HG02588 (cell line): ENCODE data around the gene SLC25A21.
"Not testable (repeated sequence)": the region's sequence is repeated elsewhere in the genome, so short reads cannot be mapped to it uniquely, and the experiment has no call there.

Experiments
- ATAC-seq: cut with Tn5 transposase; IDR thresholded peaks from one replicate; pipeline ENCODE4 v1.9.1; 2021; ENCODE audit warnings: mild to moderate bottlenecking, moderate library complexity; ENCODE audit not compliant: unreplicated experiment

SLC25A21 gene

DNA sequence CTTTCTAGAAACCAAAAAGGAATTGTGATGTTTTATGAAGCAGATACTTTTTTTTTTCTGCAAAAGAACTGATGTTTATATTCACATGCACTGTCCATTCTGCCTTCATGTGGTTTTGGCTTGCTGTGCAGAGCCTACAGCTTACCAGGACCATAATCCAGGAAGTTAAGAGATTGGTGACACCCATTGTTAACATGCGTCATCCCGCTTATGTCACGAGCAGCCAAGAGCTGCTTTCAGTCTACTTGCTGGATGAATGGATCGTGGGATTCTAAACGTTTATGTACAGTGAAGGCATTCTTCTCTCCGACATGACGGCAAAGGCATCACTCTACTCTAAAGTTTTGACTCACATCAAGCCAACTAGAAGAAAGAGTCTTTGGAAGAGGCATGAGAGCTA is 434.1 kb downstream of the SLC25A21 start:
- ATAC-seq: no peak

- ATAC-seq: no peak
Measured at GRCh38 chr14:36726128-36726527, 446.3 kb downstream of the SLC25A21 start.

DNA sequence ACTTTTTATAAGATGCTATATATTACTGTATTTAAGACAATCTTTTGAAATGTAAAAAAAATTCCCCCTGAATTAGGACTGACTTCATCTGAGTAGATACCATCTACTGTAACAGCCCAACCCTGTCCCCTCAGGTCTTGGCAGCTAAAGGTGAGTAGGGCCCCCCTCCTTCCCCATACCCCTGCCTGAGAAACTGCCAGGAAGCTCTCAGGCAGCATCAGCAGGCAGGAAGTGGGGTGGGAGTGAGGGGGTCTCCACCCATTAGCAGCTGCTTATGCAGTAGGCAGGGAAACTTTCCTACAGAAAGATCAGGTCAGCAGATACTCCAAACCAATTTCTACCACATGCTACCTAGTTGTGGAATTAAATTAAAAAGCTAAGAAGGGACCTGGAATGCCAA is 448.2 kb downstream of the SLC25A21 start:
- ATAC-seq: no peak

DNA sequence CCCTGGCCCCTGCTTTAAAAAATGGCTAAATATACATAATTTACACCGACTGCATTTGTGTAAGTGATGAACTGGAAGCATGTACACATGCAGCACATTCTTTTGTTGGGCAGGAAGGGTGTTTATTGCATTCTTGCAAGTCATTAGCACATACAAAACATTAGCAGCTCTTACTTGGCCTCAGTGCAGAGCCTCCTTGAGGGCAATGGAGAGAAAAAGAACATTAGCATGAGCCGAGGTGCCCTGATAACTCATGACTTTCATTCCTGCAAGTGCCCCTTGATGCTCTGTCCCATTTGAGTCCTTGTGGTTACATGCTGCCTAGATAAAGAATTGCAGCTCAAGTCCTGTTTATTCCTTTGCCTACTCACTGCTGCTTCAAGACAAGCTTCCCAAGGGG is 448.9 kb downstream of the SLC25A21 start:
- ATAC-seq: no peak

DNA sequence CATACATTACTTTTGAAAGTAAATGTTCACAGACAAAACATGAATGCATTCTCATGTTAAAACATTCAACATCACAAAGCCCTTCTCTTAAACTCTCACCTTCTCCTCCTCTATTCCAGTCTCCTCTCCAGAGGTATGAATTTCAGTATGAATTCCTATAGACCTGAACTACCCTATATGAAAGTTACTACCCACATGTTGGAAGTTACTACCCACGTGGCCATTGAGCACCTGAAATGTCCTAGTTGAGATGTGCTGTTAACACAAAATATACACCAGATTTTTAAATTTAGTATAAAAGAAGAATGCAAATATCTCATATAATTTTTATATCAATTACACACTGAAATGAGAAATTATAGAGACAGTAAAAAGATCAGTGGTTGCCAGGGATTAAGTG is 450.5 kb downstream of the SLC25A21 start:
- no peak for ATAC-seq

DNA sequence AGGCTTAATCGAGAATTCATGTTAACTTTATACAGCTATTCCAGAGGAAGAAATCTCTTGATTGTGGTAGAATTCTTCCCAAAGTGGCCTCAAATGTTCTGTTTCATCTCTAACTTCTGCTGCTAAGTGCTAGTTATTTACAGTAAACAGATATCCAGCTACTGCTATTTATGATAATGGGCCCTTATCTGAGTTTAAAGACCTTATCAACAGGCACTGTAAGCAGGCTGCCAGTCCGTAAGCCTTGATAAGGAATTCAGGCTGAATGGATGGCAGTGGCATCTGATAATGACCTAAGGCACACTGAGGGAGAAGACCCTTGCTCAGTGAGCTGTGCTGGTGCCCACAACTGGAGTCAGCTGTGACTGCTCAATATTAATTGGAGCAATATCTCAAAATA is 451.7 kb downstream of the SLC25A21 start:
- ATAC-seq: no peak

- ATAC-seq: no peak
Measured at GRCh38 chr14:36719823-36720222, 452.6 kb downstream of the SLC25A21 start.

DNA sequence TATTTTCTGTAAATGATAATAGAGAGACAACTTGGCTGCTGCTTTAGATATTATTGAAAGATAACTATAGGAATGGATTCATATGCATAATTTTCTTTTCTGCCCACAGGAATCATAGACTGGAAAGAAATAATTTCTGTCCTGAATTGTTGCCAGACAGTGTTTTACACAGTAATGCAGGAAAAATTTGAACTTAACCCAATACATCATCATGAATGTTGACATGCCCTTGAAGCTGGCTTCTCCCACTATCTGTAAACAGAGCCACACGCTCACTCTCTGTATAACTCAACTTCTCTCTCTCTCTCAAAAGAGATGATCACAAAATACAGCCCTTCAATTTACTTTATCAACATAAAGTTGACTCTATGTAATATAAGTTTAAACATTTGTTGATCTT is 454.2 kb downstream of the SLC25A21 start:
- no peak for ATAC-seq

DNA sequence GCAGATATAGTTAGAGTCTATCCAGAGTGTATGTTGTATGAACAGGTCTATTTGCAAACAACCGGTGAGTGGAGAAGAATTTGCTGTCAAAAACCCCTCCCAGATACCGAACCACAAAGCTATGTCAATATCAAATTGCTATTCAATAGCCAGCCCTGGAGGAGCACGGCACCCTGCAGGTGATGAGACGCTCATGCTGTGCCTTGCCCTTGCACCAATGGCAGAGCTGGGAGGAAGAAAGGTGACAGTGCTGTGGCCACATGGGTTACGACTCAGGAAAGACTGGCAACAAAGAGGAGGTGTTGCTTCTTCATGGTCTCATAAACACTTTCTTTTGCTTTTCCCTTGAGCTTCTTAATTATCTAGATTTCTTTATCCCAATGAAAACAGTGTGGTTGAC is 455.0 kb downstream of the SLC25A21 start:
- no peak for ATAC-seq

DNA sequence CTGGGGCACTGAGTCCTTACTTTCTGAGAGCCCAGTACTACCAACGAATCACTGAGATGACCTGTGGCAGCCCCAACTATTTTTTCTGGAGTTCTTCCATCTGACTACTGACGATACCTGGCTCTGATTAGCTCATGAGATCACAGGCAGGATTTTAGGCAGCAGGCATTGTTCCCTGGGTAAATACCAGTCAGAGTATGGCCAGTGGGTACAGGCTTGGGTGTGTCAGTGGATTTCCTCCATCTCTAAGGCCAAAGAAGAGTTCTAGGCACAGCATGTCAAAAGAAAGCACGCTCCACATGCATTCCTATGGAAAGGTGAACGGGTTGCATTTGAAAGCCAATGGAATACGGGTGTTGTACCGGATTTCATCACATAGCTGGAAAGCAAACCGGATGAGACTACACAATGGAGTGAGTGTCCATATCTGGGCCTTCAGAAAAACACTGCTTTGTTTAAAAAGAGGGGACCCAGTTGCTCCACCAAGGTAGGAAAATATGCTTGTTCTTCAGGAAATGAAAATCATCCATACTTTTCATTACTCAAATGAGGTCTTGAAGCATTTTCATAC is 455.7 kb downstream of the SLC25A21 start:
- ATAC-seq: no peak

DNA sequence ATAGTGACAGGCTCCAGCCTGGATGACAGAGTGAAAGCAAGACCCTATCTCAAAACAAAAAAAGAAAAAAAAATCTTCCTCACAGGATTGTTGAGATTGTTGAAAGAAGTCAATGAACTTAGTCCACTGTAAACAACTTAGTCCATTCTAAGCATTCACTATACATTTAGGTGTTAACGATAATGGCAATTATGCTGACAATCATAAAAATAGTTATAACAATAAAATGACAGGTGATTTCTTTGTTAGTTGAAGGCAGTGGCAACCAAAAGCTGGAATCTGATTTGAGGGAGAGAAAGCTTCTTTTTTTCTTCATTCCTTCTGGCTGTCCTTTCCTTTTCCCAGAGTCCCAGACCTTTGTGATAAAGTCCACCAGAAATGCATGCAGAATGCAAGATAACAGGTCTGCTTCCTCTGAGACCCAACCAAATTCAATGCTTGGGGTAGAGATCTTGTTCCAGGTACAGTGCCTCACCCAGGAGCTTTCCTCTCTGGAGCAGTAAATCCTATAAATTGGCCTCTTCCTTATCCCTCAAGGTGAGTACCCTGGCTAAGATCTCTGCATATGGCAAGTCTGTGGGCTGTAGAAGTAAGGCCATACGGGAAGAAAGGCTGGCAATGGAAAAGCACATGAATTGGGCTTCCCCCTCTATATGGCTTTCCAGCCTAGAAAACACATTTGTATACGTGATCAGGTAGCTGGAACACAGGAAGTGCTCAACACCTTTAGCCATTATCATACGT is 458.3 kb downstream of the SLC25A21 start:
- ATAC-seq: no peak

- no peak for ATAC-seq
Measured at GRCh38 chr14:36707570-36707969, 464.8 kb downstream of the SLC25A21 start.

DNA sequence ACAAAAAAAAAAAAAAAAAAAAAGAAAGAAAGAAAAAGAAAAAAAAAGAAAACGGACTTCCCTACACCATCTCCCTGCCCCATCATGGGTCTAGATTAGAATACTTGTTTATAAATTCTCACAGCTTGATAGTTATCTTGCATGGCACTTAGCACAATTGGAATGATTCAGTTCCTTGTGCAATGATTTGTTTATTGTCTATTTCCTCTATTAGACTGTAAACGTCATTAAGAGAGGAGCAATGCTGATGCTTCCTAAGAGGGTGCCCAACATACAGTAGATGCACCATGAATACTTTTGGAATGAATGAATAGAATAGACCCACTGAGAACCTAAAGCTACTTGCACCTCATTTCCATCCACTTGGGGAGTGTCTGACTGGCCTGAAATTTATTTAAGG is 469.9 kb downstream of the SLC25A21 start:
- no peak for ATAC-seq

- no peak for ATAC-seq
Measured at GRCh38 chr14:36701132-36701531, 471.3 kb downstream of the SLC25A21 start.

DNA sequence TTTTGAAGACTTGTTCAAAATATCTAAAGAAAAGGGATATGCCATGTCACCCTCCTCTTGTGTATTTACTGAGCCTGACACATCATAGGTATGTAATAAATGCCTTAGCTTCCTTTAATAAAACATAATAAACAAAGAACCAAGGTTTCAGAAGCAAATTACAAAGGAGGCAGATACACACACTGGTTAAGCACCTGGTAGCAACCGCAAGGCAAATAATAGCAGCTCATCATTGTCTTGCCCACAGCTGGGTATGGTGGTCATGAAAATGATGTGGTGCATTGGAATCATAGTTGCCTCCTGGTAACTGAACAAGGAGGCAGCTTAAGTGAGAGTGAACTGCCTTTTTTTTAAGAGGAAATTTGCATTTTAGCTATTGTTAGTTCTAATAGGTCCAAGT is 471.8 kb downstream of the SLC25A21 start:
- ATAC-seq: no peak

DNA sequence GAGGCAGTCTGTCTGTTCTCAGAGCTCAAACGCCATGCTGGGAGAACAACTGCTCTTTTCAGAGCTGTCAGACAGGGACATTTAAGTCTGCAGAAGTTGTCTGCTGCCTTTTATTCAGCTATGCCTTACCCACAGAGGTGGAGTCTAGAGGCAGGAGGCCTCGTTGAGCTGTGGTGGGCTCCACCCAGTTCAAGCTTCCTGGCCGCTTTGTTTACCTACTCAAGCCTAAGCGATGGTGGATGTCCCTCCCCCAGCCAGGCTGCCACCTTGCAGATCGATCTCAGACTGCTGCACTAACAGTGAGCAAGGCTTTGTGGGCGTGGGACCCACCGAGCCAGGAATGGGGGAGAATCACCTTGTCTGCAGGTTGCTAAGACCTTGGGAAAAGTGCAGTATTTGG is 473.0 kb downstream of the SLC25A21 start:
- ATAC-seq: not testable (repeated sequence)

DNA sequence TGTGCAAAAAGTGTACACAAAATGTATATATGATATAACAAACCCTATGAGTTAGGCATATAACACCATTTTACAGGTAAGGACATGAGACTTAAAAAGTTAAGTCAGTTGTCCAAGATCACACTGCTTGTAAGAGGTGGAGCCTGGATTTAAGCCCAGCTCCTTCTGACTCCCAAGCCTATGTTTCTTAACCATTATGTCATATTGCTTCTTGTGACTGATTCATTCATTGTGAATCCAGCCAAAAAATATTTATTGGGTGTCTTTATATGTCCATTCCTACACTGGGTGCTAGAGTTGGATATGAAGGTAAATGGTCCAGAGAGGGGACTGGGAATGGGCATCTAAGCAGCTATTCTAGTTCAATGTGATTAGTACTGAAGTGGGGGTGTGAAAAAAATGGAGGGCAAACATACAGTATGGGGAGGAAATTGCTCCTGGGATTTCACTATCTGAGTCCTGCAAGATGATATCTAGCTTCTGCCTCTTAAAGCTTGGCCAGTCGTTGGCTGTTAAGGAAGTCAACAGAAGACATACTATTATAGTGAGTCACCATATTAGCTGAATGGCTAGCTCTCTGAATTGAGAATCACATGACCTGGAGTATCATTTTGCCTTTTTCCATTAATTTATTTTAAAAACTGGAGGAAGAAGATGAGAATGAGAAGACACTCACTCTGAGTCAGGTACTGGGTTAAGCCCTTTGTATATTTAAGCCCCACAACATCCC is 481.9 kb downstream of the SLC25A21 start:
- no peak for ATAC-seq

GRCh38 chr14:36684946-36685345 is 487.5 kb downstream of the SLC25A21 start:
- no peak for ATAC-seq

GRCh38 chr14:36683083-36683724 is 489.2 kb downstream of the SLC25A21 start:
- ATAC-seq: no peak

GRCh38 chr14:36682338-36682737 is 490.1 kb downstream of the SLC25A21 start:
- ATAC-seq: no peak

DNA sequence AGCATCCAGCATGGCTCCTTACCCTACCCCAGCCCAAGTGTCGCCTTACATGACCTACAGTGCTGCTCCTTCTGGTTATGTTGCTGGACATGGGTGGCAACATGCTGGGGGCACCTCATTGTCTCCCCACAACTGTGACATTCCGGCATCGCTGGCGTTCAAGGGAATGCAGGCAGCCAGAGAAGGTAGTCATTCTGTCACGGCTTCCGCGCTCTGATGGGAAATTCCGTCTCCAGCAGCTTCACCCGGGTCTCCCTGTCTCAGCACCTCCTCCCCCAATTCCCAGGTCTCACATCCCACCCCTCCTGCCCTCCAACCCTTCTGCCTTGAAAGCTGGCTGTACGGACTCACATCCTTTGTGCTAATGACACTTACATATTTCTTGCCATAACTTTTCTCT is 496.2 kb downstream of the SLC25A21 start:
- no peak for ATAC-seq

DNA sequence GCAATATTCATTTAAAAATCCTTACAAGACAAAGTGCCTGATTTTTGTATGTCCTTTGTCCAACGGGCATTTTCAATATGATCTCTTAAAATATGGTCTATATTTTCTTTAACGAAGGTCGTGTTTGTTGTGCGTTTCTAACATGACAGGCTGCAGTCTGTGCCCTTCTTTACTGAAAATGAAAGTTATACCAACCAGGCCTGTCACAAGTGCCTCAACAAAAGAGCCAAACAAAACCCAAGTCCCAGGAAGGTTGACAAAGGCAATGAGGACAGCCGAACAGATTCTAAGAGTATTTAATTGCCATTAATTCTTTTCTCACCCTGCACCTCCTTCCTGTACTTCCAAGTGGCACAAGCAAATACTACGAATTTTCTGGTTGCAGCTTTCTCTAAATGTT is 496.8 kb downstream of the SLC25A21 start:
- no peak for ATAC-seq
